ENCODE data around the gene EHMT1. TPM values are rescaled to one million over a fixed set of nuclear protein-coding genes. Genes with fewer than 3 reads are reported as not detected.

The EHMT1 gene
- total RNA-seq, 1 donor from 2014 or later = 64.5 TPM

DNA sequence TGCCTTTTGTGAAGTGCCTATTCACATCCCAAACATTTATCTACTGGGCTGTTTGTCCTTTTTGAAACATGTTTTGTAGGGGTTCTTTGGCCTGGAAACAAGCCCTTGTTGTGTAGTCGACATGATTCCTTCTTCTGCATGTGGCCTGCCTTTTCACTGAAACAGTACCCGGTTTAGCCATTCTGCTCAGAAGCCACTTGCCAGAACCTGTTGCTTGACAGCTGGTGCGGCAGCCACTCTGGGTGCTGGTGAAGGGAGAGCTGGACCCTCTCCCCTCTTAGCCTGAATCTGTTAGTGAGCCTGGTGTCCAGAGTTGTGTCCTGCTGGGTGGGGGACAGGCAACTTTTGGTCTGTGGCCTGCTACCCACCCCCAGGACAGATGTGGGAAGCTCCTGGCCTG lies 129.9 kb downstream of the EHMT1 start:
- no peaks in the 10 kb centered on the region for H3K9me3 ChIP-seq (ENCODE audit: insufficient read depth, low read depth, low read length)
- H4K20me1 ChIP-seq (ENCODE audit: insufficient read depth, low read length) = peaks cover 30% of the 10 kb centered on the region
- no peak for DNase-seq (ENCODE audit: low read depth)
- FAIRE-seq = no peak
- H3K27ac ChIP-seq (ENCODE audit: low read depth, low read length) = no peak overlapping the region
- Mint-ChIP-seq H3K27ac (ENCODE audit: unreplicated experiment) (no peak overlapping the region), H3K4me3 (ENCODE audit: unreplicated experiment) (no peak overlapping the region), H3K4me1 (ENCODE audit: low read depth, unreplicated experiment) (peaks cover 19% of the 10 kb centered on the region), H3K36me3 (ENCODE audit: low read depth, unreplicated experiment) (peaks cover 19% of the 10 kb centered on the region), H3K9me3 (ENCODE audit: unreplicated experiment) (no peaks in the 10 kb centered on the region), H3K27me3 (ENCODE audit: low read depth, unreplicated experiment) (no peaks in the 10 kb centered on the region)
- no peak overlapping the region for H3K9ac ChIP-seq (ENCODE audit: low read length)
- no peak overlapping the region for H3K4me2 ChIP-seq (ENCODE audit: low read length)
- H2AFZ ChIP-seq (ENCODE audit: low read depth, low read length) = no peak overlapping the region
- H3K79me2 ChIP-seq (ENCODE audit: insufficient read depth, low read length) = peaks cover 6% of the 10 kb centered on the region
- peaks cover 8% of the 10 kb centered on the region for H3K36me3 ChIP-seq (ENCODE audit: insufficient read depth, low read length)
- no peak for TF ChIP-seq EZH2 (IDR thresholded peaks at IDR 0.05; ENCODE audit: insufficient read depth, low read length)
- TF ChIP-seq, protein P1, sequence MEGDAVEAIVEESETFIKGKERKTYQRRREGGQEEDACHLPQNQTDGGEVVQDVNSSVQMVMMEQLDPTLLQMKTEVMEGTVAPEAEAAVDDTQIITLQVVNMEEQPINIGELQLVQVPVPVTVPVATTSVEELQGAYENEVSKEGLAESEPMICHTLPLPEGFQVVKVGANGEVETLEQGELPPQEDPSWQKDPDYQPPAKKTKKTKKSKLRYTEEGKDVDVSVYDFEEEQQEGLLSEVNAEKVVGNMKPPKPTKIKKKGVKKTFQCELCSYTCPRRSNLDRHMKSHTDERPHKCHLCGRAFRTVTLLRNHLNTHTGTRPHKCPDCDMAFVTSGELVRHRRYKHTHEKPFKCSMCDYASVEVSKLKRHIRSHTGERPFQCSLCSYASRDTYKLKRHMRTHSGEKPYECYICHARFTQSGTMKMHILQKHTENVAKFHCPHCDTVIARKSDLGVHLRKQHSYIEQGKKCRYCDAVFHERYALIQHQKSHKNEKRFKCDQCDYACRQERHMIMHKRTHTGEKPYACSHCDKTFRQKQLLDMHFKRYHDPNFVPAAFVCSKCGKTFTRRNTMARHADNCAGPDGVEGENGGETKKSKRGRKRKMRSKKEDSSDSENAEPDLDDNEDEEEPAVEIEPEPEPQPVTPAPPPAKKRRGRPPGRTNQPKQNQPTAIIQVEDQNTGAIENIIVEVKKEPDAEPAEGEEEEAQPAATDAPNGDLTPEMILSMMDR (IDR thresholded peaks at IDR 0.05; ENCODE audit: insufficient read depth, low read depth, low read length) = no peak
- peaks cover 7% of the 10 kb centered on the region for H3K4me1 ChIP-seq (ENCODE audit: insufficient read depth, low read length)
- no peak overlapping the region for H3K4me3 ChIP-seq (ENCODE audit: insufficient read depth, low read depth, low read length)
- H3K27me3 ChIP-seq (ENCODE audit: insufficient read depth, low read length) = no peaks in the 10 kb centered on the region

DNA sequence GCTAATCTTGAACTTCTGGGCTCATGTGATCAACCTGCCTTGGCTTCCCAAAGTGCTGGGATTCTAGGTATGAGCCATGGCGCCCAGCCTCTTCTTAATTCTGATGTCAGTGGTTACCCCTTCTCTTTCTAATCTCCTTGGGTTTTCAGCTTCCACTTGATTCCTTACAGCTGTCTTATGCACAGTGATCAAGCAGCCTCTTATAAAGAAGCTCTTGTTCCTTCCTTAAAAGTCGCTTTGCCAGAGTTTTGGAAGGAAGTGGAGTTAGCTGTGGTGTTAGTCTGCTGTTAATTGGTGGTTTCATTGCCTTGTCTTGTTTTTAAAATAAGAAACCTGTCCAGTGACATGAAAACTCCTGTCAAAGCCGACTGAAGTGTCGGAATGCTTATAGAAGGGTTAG lies 130.7 kb downstream of the EHMT1 start:
- Histone ChIP-seq H3K4me1 (ENCODE audit: insufficient read depth, low read length) (peaks cover 7% of the 10 kb centered on the region), H3K9ac (ENCODE audit: low read length) (no peak overlapping the region), H3K27ac (ENCODE audit: low read depth, low read length) (no peak overlapping the region), H3K79me2 (ENCODE audit: insufficient read depth, low read length) (peaks cover 9% of the 10 kb centered on the region), H3K27me3 (ENCODE audit: insufficient read depth, low read length) (no peaks in the 10 kb centered on the region), H3K36me3 (ENCODE audit: insufficient read depth, low read length) (peaks cover under 1% of the 10 kb centered on the region), H3K4me2 (ENCODE audit: low read length) (no peak overlapping the region), H4K20me1 (ENCODE audit: insufficient read depth, low read length) (peaks cover 29% of the 10 kb centered on the region), H2AFZ (ENCODE audit: low read depth, low read length) (no peak overlapping the region), H3K4me3 (ENCODE audit: insufficient read depth, low read depth, low read length) (no peak overlapping the region), H3K9me3 (ENCODE audit: insufficient read depth, low read depth, low read length) (no peaks in the 10 kb centered on the region)
- no peak overlapping the region for H3K27ac Mint-ChIP-seq (ENCODE audit: unreplicated experiment)
- no peak overlapping the region for H3K4me3 Mint-ChIP-seq (ENCODE audit: unreplicated experiment)
- FAIRE-seq = no peak
- DNase-seq (ENCODE audit: low read depth) = no peak
- peaks cover 19% of the 10 kb centered on the region for H3K36me3 Mint-ChIP-seq (ENCODE audit: low read depth, unreplicated experiment)
- TF ChIP-seq EZH2 (IDR thresholded peaks at IDR 0.05; ENCODE audit: insufficient read depth, low read length) = no peak
- TF ChIP-seq, protein P1 (IDR thresholded peaks at IDR 0.05; ENCODE audit: insufficient read depth, low read depth, low read length) = no peak
- no peaks in the 10 kb centered on the region for H3K9me3 Mint-ChIP-seq (ENCODE audit: unreplicated experiment)
- H3K4me1 Mint-ChIP-seq (ENCODE audit: low read depth, unreplicated experiment) = peaks cover 19% of the 10 kb centered on the region
- no peaks in the 10 kb centered on the region for H3K27me3 Mint-ChIP-seq (ENCODE audit: low read depth, unreplicated experiment)

- Histone ChIP-seq H3K27ac (ENCODE audit: low read depth, low read length) (no peak overlapping the region), H3K36me3 (ENCODE audit: insufficient read depth, low read length) (no peaks in the 10 kb centered on the region), H3K27me3 (ENCODE audit: insufficient read depth, low read length) (no peaks in the 10 kb centered on the region), H3K4me3 (ENCODE audit: insufficient read depth, low read depth, low read length) (no peak overlapping the region), H3K4me2 (ENCODE audit: low read length) (no peak overlapping the region), H2AFZ (ENCODE audit: low read depth, low read length) (no peak overlapping the region), H3K79me2 (ENCODE audit: insufficient read depth, low read length) (peaks cover 9% of the 10 kb centered on the region), H3K9me3 (ENCODE audit: insufficient read depth, low read depth, low read length) (no peaks in the 10 kb centered on the region), H4K20me1 (ENCODE audit: insufficient read depth, low read length) (peaks cover 29% of the 10 kb centered on the region), H3K9ac (ENCODE audit: low read length) (no peak overlapping the region), H3K4me1 (ENCODE audit: insufficient read depth, low read length) (peaks cover 7% of the 10 kb centered on the region)
- H3K27me3 Mint-ChIP-seq (ENCODE audit: low read depth, unreplicated experiment) = no peaks in the 10 kb centered on the region
- DNase-seq (ENCODE audit: low read depth) (no peak), FAIRE-seq (no peak)
- H3K9me3 Mint-ChIP-seq (ENCODE audit: unreplicated experiment) = no peaks in the 10 kb centered on the region
- H3K4me3 Mint-ChIP-seq (ENCODE audit: unreplicated experiment) = no peak overlapping the region
- H3K36me3 Mint-ChIP-seq (ENCODE audit: low read depth, unreplicated experiment) = peaks cover 20% of the 10 kb centered on the region
- H3K27ac Mint-ChIP-seq (ENCODE audit: unreplicated experiment) = no peak overlapping the region
- peaks cover 19% of the 10 kb centered on the region for H3K4me1 Mint-ChIP-seq (ENCODE audit: low read depth, unreplicated experiment)
- TF ChIP-seq EZH2 (IDR thresholded peaks at IDR 0.05; ENCODE audit: insufficient read depth, low read length) = no peak
- TF ChIP-seq, protein P1 (IDR thresholded peaks at IDR 0.05; ENCODE audit: insufficient read depth, low read depth, low read length) = no peak
Observed at GRCh38 chr9:137750007-137750406, 131.2 kb downstream of the EHMT1 start.

All from astrocyte (in vitro differentiated cells and primary cell).